Neutrophil (primary cell): Measurements from ENCODE around the gene SOSTDC1.
"Not testable (repeated sequence)": the region's sequence is repeated elsewhere in the genome, so short reads cannot be mapped to it uniquely, and the experiment has no call there.

Experiments used
- H3K27ac ChIP-seq: fragments of 200-600 bp; sonication (generic); 2 replicates; pipeline ENCODE4 v1.5.1; 2016; ENCODE audit warnings: mild to moderate bottlenecking, moderate library complexity
- H3K27me3 ChIP-seq: fragments of 200-600 bp; sonication (generic); 2 replicates; pipeline ENCODE4 v1.6.0; 2016; ENCODE audit warnings: mild to moderate bottlenecking
- H3K36me3 ChIP-seq: fragments of 200-600 bp; sonication (generic); 2 replicates; pipeline ENCODE4 v1.5.1; 2017
- H3K4me1 ChIP-seq, 2 experiments: fragments of 200-600 bp in 1 of 2; sonication (generic) in 1 of 2; 1 replicate in 1 of 2; 2 replicates in 1 of 2; pipeline versions ENCODE4 v1.5.1 to v1.6.1; 2013 to 2016; ENCODE audit warnings: low read depth in 1 of 2, low read length in 1 of 2, mild to moderate bottlenecking in 1 of 2, moderate library complexity in 1 of 2; ENCODE audit not compliant: control insufficient read depth in 1 of 2, insufficient read depth in 1 of 2
- H3K4me3 ChIP-seq, 2 experiments: fragments of 200-600 bp in 1 of 2; sonication (generic) in 1 of 2; 1 replicate in 1 of 2; 2 replicates in 1 of 2; pipeline ENCODE4 v1.5.1; 2013 to 2016; ENCODE audit warnings: low read depth in 1 of 2, low read length in 1 of 2, mild to moderate bottlenecking in 1 of 2, moderate library complexity in 1 of 2
- H3K9me3 ChIP-seq: fragments of 200-600 bp; sonication (generic); 2 replicates; pipeline ENCODE4 v1.5.1; 2016
- CTCF ChIP-seq: fragments of 200-600 bp; sonication (generic); IDR thresholded peaks from 2 replicates; pipeline ENCODE4 v1.5.1; 2016; ENCODE audit warnings: antibody characterized with exemption

Gene SOSTDC1

GRCh38 chr7:16509829-16510228 is 44.3 kb upstream of the SOSTDC1 start:
- no peaks in the 10 kb centered on the region for H3K9me3 ChIP-seq
- no peaks in the 10 kb centered on the region for H3K4me1 ChIP-seq
- no peaks in the 10 kb centered on the region for H3K36me3 ChIP-seq
- H3K4me3 ChIP-seq, result no peak overlapping the region
- no peaks in the 10 kb centered on the region for H3K27me3 ChIP-seq
- TF ChIP-seq CTCF, result no peak
- H3K27ac ChIP-seq, result no peak overlapping the region

- H3K36me3 ChIP-seq, H3K27me3 ChIP-seq, H3K27ac ChIP-seq, H3K9me3 ChIP-seq, H3K4me1 ChIP-seq, H3K4me3 ChIP-seq: not testable (repeated sequence)
Measured at GRCh38 chr7:16506422-16506821, 40.9 kb upstream of the SOSTDC1 start.

GRCh38 chr7:16504019-16504418 is 38.5 kb upstream of the SOSTDC1 start:
- TF ChIP-seq CTCF, result no peak

GRCh38 chr7:16502303-16502702 is 36.8 kb upstream of the SOSTDC1 start:
- TF ChIP-seq CTCF, result no peak
- H3K36me3 ChIP-seq, result no peaks in the 10 kb centered on the region
- no peaks in the 10 kb centered on the region for H3K27me3 ChIP-seq
- H3K27ac ChIP-seq, result no peak overlapping the region
- H3K9me3 ChIP-seq, result no peaks in the 10 kb centered on the region
- no peak overlapping the region for H3K4me3 ChIP-seq
- H3K4me1 ChIP-seq, result no peaks in the 10 kb centered on the region

More at GRCh38 chr7:16504019-16504418, 38.5 kb upstream of the SOSTDC1 start:
- no peaks in the 10 kb centered on the region for H3K4me1 ChIP-seq
- H3K27me3 ChIP-seq, result no peaks in the 10 kb centered on the region
- H3K4me3 ChIP-seq, result no peak overlapping the region
- no peaks in the 10 kb centered on the region for H3K9me3 ChIP-seq
- no peak overlapping the region for H3K27ac ChIP-seq
- H3K36me3 ChIP-seq, result no peaks in the 10 kb centered on the region

- Histone ChIP-seq H3K27ac (no peak overlapping the region), H3K36me3 (no peaks in the 10 kb centered on the region), H3K4me1 (no peaks in the 10 kb centered on the region), H3K4me3 (no peak overlapping the region), H3K9me3 (no peaks in the 10 kb centered on the region), H3K27me3 (no peaks in the 10 kb centered on the region)
- TF ChIP-seq CTCF, result no peak
Measured at GRCh38 chr7:16498122-16498521, 32.6 kb upstream of the SOSTDC1 start.

- no peak for TF ChIP-seq CTCF
- no peaks in the 10 kb centered on the region for H3K9me3 ChIP-seq
- no peaks in the 10 kb centered on the region for H3K27me3 ChIP-seq
- no peaks in the 10 kb centered on the region for H3K36me3 ChIP-seq
- H3K4me3 ChIP-seq, result no peak overlapping the region
- H3K27ac ChIP-seq, result no peak overlapping the region
- H3K4me1 ChIP-seq, result no peaks in the 10 kb centered on the region
Measured at GRCh38 chr7:16494955-16495719, 29.6 kb upstream of the SOSTDC1 start.
